GM13976 (cell line): Measurements from ENCODE around the gene RNF130.

Experiments
- DNase-seq: peaks from one replicate; pipeline ENCODE4 v3.0.0; 2012; ENCODE audit warnings: low spot score
- in situ Hi-C: fragments of 300-500 bp; cut with MboI; formaldehyde crosslinking; loops from one replicate; pipeline ENCODE4 v1.12.0; 2022; ENCODE audit warnings: low sequenced_read_pairs, mixed read lengths, inconsistent platforms; ENCODE audit not compliant: unreplicated experiment
- TF ChIP-seq, protein P1 (sequence below): IDR thresholded peaks from 2 replicates; pipeline ENCODE4 v1.5.1; 2012; ENCODE audit warnings: borderline replicate concordance, mild to moderate bottlenecking; ENCODE audit not compliant: insufficient read depth; ENCODE audit errors: extremely low read depth, missing control alignments, control extremely low read depth

The RNF130 gene

DNA sequence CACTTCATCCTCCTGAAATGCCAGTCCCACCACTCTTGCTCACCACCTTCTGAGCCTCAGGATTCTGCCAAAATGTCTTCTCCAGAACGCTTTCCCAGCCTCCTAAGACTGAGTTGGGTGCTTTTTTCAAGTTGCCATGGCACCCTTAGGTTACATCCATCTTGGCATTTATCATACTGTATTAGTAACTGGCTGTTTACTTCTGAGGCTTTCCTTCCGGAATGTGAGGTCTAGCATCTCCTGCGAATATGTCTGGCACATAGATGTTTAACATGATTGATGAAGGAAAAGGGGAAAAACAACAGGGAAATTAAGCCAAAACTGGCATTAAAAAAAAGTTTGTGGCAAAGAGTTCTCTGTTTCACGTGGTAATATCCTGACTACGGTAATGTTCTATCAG is 24.9 kb downstream of the RNF130 start:
- in situ Hi-C loops, result no loop called here
- DNase-seq, result no peak
- TF ChIP-seq, protein P1, sequence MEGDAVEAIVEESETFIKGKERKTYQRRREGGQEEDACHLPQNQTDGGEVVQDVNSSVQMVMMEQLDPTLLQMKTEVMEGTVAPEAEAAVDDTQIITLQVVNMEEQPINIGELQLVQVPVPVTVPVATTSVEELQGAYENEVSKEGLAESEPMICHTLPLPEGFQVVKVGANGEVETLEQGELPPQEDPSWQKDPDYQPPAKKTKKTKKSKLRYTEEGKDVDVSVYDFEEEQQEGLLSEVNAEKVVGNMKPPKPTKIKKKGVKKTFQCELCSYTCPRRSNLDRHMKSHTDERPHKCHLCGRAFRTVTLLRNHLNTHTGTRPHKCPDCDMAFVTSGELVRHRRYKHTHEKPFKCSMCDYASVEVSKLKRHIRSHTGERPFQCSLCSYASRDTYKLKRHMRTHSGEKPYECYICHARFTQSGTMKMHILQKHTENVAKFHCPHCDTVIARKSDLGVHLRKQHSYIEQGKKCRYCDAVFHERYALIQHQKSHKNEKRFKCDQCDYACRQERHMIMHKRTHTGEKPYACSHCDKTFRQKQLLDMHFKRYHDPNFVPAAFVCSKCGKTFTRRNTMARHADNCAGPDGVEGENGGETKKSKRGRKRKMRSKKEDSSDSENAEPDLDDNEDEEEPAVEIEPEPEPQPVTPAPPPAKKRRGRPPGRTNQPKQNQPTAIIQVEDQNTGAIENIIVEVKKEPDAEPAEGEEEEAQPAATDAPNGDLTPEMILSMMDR, result no peak

DNA sequence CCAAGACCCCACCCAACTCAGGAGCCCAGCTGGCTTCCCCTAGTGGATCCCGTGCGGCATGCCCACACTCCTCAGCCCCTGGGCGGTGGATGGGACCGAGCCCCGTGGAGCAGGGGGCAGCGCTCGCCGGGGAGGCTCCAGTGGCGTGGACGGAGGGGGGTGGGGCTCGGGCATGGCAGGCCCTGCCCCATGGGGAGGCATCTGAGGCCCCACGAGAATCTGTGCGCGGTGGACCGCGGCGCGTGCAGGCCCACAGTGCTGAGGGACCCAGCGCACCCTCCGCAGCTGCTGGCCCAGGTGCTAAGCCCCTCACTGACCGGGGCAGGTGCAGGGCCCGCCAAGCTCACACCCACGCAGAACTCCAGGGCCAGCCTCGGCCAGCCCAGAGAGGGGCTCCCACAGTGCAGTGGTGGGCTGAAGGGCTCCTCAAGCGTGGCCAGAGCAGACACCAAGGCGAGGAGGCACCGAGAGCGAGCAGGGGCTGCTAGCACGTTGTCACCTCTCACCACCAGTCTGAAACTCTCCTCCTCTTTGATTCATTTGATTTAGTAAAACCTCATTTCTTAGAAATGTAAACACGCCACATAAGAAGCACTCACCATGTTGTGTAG is 25.6 kb downstream of the RNF130 start:
- in situ Hi-C loops, result no loop called here
- TF ChIP-seq, protein P1, result no peak
- DNase-seq, result no peak

DNA sequence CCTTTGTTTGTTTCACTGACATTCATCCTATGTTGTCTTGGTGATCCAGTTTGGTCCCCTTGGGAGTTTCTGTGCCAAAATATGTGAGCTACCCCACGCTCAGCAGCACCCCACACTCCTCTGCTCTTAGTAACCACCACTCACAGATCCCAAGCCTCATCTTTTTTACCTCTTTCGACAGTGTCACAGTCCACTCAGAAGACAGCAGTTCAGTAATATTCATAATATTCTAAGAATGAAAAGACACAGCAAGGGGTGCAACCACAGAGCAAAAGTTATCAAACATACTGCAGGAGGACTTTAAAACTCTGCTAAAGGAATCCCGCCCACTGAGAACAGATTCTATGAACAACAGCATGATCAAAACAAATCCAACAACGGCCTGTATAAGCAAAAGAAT is 28.2 kb downstream of the RNF130 start:
- TF ChIP-seq, protein P1, result no peak
- no peak for DNase-seq
- in situ Hi-C loops, result no loop called here

DNA sequence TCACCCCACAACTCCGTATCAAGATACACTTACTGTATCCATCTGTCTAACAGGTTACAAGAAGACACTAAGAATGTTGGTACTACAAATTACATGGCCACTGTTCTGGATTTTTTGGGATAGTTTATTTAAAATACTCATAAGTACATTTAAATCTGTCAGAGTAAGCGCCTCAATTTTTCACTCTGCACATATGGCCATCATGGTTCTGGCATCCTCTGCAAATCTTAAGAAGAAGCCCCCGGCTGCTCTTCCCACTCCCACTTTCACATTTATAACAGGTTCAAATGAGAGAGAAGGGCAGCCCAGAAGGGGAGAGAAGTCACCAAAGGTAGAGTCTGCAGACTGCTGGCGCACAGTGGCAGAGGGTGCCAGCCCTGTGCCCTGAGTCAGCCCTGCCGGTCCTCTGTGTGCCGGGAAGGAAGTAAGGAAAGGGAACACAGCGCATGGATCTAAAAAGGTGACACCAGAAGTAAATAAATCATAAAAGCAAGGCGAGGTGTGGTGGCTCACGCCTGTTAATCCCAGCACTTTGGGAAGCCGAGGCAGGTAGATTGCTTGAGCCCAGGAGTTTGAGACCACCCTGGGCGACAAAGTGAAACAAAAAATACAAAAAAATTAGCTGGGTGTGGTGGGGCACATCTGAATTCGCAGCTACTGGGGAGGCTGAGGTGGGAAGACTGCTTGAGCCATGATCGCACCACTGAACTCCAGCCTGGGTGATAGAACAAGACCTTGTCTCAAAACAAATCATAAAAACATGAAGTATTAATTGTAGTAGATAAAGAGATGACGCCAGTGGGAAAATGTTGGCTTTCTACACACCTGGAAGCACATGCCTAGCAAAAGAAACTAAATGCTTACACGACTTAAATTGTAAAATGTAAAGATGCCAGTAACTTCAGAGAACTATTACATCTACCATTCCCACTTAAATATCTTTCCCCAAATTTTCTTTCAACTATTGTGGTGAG is 30.0 kb downstream of the RNF130 start:
- TF ChIP-seq, protein P1, result no peak
- in situ Hi-C loops, result no loop called here
- no peak for DNase-seq

DNA sequence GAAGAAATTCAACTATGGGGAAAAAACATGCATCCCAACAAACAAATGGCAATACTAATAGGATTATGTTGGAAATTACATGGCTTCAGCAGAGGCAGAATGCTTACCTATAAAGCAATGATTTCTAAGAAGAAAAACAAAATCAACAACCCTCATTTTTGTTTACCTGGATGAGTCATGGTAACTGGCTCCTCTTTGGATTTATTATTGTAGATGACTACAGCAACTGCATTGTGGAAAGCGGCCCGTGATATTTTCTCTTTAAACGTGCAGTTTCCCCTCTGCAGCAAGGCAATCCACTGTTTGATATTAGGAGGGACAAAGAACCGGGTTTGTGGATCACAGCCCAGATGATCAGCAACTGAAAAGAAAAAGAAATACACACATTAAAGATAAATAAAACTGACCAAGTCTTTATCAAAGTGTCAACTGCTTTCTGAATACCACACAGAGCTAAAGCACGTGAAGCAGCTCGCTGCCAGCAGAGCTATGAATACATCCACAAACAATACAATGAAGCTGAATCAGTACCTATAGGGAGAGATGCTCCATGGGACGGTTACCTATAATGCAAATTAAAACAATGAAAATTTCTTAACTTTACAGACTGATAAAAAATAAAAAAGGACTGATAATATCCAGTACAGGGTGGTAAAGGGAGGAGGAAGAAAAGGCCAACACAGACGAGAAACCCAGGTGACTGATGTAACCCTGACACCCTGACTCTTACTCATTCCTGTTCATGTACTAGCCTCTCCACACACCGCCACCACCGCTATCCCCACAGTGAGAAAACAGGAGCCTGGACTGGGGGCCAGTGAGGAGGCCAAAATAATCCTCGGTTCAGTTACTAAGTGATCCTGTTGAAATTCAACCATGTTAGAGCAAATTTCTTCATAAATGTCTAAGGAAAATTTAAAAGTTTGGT is 31.0 kb downstream of the RNF130 start:
- no peak for DNase-seq
- TF ChIP-seq, protein P1, result no peak
- in situ Hi-C loops, result no loop called here
